ENCODE measurements around the gene ZC2HC1C. TPM values are rescaled to one million over a fixed set of nuclear protein-coding genes. Genes with fewer than 3 reads are reported as not detected.

ZC2HC1C gene
- total RNA-seq, 1 donor from 2014 or later: 1.4 TPM

DNA sequence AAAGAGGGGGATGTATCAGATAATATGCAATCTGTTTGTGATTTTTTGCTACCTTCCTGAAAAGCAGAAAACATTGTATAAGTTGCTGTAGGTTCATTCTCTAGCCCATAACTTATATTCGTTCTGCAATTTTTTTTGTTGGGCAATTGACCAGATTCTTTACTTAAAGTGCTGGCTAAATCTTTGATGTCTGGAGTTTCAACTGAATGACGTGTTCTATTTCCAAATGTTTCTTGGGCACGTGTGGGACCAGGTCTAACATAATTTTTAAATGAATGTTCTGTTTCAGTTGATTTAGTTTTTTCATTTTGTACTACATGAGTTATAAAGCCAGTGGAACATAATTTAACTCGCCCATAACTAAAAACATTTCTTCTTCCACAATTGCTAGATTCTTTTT, 21.9 kb upstream of the ZC2HC1C start:
- peaks cover 14% of the 10 kb centered on the region for H3K4me1 Mint-ChIP-seq (ENCODE audit: low read depth, unreplicated experiment)
- no peak overlapping the region for H3K27ac ChIP-seq (ENCODE audit: low read depth, low read length)
- peaks cover 12% of the 10 kb centered on the region for H3K4me1 ChIP-seq (ENCODE audit: insufficient read depth, low read length)

DNA sequence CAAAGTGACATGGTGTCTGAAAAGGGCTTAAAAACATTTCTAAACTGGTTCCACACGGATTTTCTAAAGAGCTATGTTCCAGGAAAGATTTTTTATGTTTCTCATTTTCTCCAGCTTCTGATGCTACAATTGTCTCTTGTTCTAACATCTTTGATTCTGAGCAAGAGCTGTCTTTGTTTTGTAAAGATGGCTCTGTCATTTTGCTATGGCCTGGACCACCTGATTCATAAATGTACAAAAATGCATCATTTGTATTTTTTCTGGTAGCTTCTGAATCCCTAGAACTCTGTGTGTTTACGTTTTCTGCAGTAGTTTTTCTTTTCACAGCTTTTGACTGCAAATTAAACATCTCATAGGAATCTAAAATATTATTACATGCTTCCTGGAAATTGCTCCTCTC, 21.3 kb upstream of the ZC2HC1C start:
- Mint-ChIP-seq H3K9me3 (ENCODE audit: unreplicated experiment) (peaks cover 2% of the 10 kb centered on the region), H3K4me1 (ENCODE audit: low read depth, unreplicated experiment) (peaks cover 14% of the 10 kb centered on the region), H3K36me3 (ENCODE audit: low read depth, unreplicated experiment) (peaks cover 2% of the 10 kb centered on the region), H3K27ac (ENCODE audit: unreplicated experiment) (no peak overlapping the region), H3K4me3 (ENCODE audit: unreplicated experiment) (no peak overlapping the region), H3K27me3 (ENCODE audit: low read depth, unreplicated experiment) (no peaks in the 10 kb centered on the region)
- peaks cover 12% of the 10 kb centered on the region for H3K4me1 ChIP-seq (ENCODE audit: insufficient read depth, low read length)
- H3K79me2 ChIP-seq (ENCODE audit: insufficient read depth, low read length): peaks cover 13% of the 10 kb centered on the region
- no peaks in the 10 kb centered on the region for H3K27me3 ChIP-seq (ENCODE audit: insufficient read depth, low read length)
- no peak overlapping the region for H2AFZ ChIP-seq (ENCODE audit: low read depth, low read length)
- DNase-seq (ENCODE audit: low read depth) (no peak), FAIRE-seq (no peak)
- no peaks in the 10 kb centered on the region for H3K9me3 ChIP-seq (ENCODE audit: insufficient read depth, low read depth, low read length)
- H3K9ac ChIP-seq (ENCODE audit: low read length): no peak overlapping the region
- no peaks in the 10 kb centered on the region for H3K36me3 ChIP-seq (ENCODE audit: insufficient read depth, low read length)
- no peak overlapping the region for H3K4me3 ChIP-seq (ENCODE audit: insufficient read depth, low read depth, low read length)
- no peak for TF ChIP-seq EZH2 (IDR thresholded peaks at IDR 0.05; ENCODE audit: insufficient read depth, low read length)
- TF ChIP-seq, protein P1, sequence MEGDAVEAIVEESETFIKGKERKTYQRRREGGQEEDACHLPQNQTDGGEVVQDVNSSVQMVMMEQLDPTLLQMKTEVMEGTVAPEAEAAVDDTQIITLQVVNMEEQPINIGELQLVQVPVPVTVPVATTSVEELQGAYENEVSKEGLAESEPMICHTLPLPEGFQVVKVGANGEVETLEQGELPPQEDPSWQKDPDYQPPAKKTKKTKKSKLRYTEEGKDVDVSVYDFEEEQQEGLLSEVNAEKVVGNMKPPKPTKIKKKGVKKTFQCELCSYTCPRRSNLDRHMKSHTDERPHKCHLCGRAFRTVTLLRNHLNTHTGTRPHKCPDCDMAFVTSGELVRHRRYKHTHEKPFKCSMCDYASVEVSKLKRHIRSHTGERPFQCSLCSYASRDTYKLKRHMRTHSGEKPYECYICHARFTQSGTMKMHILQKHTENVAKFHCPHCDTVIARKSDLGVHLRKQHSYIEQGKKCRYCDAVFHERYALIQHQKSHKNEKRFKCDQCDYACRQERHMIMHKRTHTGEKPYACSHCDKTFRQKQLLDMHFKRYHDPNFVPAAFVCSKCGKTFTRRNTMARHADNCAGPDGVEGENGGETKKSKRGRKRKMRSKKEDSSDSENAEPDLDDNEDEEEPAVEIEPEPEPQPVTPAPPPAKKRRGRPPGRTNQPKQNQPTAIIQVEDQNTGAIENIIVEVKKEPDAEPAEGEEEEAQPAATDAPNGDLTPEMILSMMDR (IDR thresholded peaks at IDR 0.05; ENCODE audit: insufficient read depth, low read depth, low read length): no peak
- no peaks in the 10 kb centered on the region for H4K20me1 ChIP-seq (ENCODE audit: insufficient read depth, low read length)
- no peak overlapping the region for H3K27ac ChIP-seq (ENCODE audit: low read depth, low read length)
- no peak overlapping the region for H3K4me2 ChIP-seq (ENCODE audit: low read length)

More for the DNA sequence above, 21.9 kb upstream of the ZC2HC1C start:
- H3K9ac ChIP-seq (ENCODE audit: low read length): no peak overlapping the region
- H3K4me3 ChIP-seq (ENCODE audit: insufficient read depth, low read depth, low read length): no peak overlapping the region
- peaks cover 2% of the 10 kb centered on the region for H3K9me3 Mint-ChIP-seq (ENCODE audit: unreplicated experiment)
- TF ChIP-seq, protein P1 (IDR thresholded peaks at IDR 0.05; ENCODE audit: insufficient read depth, low read depth, low read length): no peak
- TF ChIP-seq EZH2 (IDR thresholded peaks at IDR 0.05; ENCODE audit: insufficient read depth, low read length): no peak
- H3K27me3 Mint-ChIP-seq (ENCODE audit: low read depth, unreplicated experiment): no peaks in the 10 kb centered on the region
- no peak overlapping the region for H3K4me2 ChIP-seq (ENCODE audit: low read length)
- H3K79me2 ChIP-seq (ENCODE audit: insufficient read depth, low read length): peaks cover 15% of the 10 kb centered on the region
- H4K20me1 ChIP-seq (ENCODE audit: insufficient read depth, low read length): no peaks in the 10 kb centered on the region
- no peak overlapping the region for H2AFZ ChIP-seq (ENCODE audit: low read depth, low read length)
- no peaks in the 10 kb centered on the region for H3K9me3 ChIP-seq (ENCODE audit: insufficient read depth, low read depth, low read length)
- no peak for DNase-seq (ENCODE audit: low read depth)
- H3K27me3 ChIP-seq (ENCODE audit: insufficient read depth, low read length): no peaks in the 10 kb centered on the region
- no peak overlapping the region for H3K4me3 Mint-ChIP-seq (ENCODE audit: unreplicated experiment)
- H3K36me3 Mint-ChIP-seq (ENCODE audit: low read depth, unreplicated experiment): peaks cover 2% of the 10 kb centered on the region
- no peaks in the 10 kb centered on the region for H3K36me3 ChIP-seq (ENCODE audit: insufficient read depth, low read length)
- FAIRE-seq: no peak
- no peak overlapping the region for H3K27ac Mint-ChIP-seq (ENCODE audit: unreplicated experiment)

DNA sequence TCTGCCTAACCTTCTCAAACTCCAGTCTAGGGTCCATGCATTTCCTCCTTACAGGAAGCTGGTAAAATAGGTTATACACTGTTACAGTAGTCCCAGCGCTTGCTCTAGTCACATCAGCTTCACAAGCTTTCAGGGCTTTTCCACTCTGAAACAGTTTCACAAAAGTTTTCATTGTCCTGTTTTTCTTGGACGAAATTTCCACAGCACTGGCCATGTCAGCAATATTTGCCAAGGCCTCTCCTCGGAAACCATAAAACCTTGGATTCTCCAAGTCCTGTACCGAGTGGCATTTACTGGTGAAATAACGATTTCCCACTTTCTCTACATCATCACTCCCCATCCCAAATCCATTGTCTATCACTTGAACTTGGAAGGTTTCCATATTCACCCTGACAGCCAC, 20.3 kb upstream of the ZC2HC1C start:
- H3K27ac ChIP-seq (ENCODE audit: low read depth, low read length): no peak overlapping the region
- H4K20me1 ChIP-seq (ENCODE audit: insufficient read depth, low read length): no peaks in the 10 kb centered on the region
- FAIRE-seq (no peak), DNase-seq (ENCODE audit: low read depth) (no peak)
- no peak overlapping the region for H2AFZ ChIP-seq (ENCODE audit: low read depth, low read length)
- H3K79me2 ChIP-seq (ENCODE audit: insufficient read depth, low read length): peaks cover 10% of the 10 kb centered on the region
- H3K4me1 Mint-ChIP-seq (ENCODE audit: low read depth, unreplicated experiment): peaks cover 14% of the 10 kb centered on the region
- no peak overlapping the region for H3K27ac Mint-ChIP-seq (ENCODE audit: unreplicated experiment)
- peaks cover 2% of the 10 kb centered on the region for H3K9me3 Mint-ChIP-seq (ENCODE audit: unreplicated experiment)
- H3K4me3 Mint-ChIP-seq (ENCODE audit: unreplicated experiment): no peak overlapping the region
- no peak overlapping the region for H3K4me3 ChIP-seq (ENCODE audit: insufficient read depth, low read depth, low read length)
- H3K27me3 Mint-ChIP-seq (ENCODE audit: low read depth, unreplicated experiment): no peaks in the 10 kb centered on the region
- peaks cover 12% of the 10 kb centered on the region for H3K4me1 ChIP-seq (ENCODE audit: insufficient read depth, low read length)
- peaks cover 2% of the 10 kb centered on the region for H3K36me3 Mint-ChIP-seq (ENCODE audit: low read depth, unreplicated experiment)
- TF ChIP-seq, protein P1 (IDR thresholded peaks at IDR 0.05; ENCODE audit: insufficient read depth, low read depth, low read length): no peak
- TF ChIP-seq EZH2 (IDR thresholded peaks at IDR 0.05; ENCODE audit: insufficient read depth, low read length): no peak
- no peak overlapping the region for H3K4me2 ChIP-seq (ENCODE audit: low read length)
- no peaks in the 10 kb centered on the region for H3K27me3 ChIP-seq (ENCODE audit: insufficient read depth, low read length)
- H3K36me3 ChIP-seq (ENCODE audit: insufficient read depth, low read length): no peaks in the 10 kb centered on the region
- H3K9me3 ChIP-seq (ENCODE audit: insufficient read depth, low read depth, low read length): no peaks in the 10 kb centered on the region
- H3K9ac ChIP-seq (ENCODE audit: low read length): no peak overlapping the region

All from astrocyte (in vitro differentiated cells and primary cell).